Neutrophil (primary cell): ENCODE results near the gene TBC1D22A.

ENCODE experiments used
- H3K27ac ChIP-seq: fragments of 200-600 bp; sonication (generic); 2 replicates; pipeline ENCODE4 v1.5.1; 2016; ENCODE audit warnings: mild to moderate bottlenecking, moderate library complexity
- H3K27me3 ChIP-seq: fragments of 200-600 bp; sonication (generic); 2 replicates; pipeline ENCODE4 v1.6.0; 2016; ENCODE audit warnings: mild to moderate bottlenecking
- H3K36me3 ChIP-seq: fragments of 200-600 bp; sonication (generic); 2 replicates; pipeline ENCODE4 v1.5.1; 2017
- H3K4me1 ChIP-seq, 2 experiments: fragments of 200-600 bp in 1 of 2; sonication (generic) in 1 of 2; 1 replicate in 1 of 2; 2 replicates in 1 of 2; pipeline versions ENCODE4 v1.5.1 to v1.6.1; 2013 to 2016; ENCODE audit warnings: low read depth in 1 of 2, low read length in 1 of 2, mild to moderate bottlenecking in 1 of 2, moderate library complexity in 1 of 2; ENCODE audit not compliant: control insufficient read depth in 1 of 2, insufficient read depth in 1 of 2
- H3K4me3 ChIP-seq, 2 experiments: fragments of 200-600 bp in 1 of 2; sonication (generic) in 1 of 2; 1 replicate in 1 of 2; 2 replicates in 1 of 2; pipeline ENCODE4 v1.5.1; 2013 to 2016; ENCODE audit warnings: low read depth in 1 of 2, low read length in 1 of 2, mild to moderate bottlenecking in 1 of 2, moderate library complexity in 1 of 2
- H3K9me3 ChIP-seq: fragments of 200-600 bp; sonication (generic); 2 replicates; pipeline ENCODE4 v1.5.1; 2016
- TF ChIP-seq, protein P1 (sequence below): fragments of 200-600 bp; sonication (generic); IDR thresholded peaks from 2 replicates; pipeline ENCODE4 v1.5.1; 2016; ENCODE audit warnings: antibody characterized with exemption

Gene TBC1D22A

GRCh38 chr22:46896166-46896565 lies 133.7 kb downstream of the TBC1D22A start:
- TF ChIP-seq, protein P1, sequence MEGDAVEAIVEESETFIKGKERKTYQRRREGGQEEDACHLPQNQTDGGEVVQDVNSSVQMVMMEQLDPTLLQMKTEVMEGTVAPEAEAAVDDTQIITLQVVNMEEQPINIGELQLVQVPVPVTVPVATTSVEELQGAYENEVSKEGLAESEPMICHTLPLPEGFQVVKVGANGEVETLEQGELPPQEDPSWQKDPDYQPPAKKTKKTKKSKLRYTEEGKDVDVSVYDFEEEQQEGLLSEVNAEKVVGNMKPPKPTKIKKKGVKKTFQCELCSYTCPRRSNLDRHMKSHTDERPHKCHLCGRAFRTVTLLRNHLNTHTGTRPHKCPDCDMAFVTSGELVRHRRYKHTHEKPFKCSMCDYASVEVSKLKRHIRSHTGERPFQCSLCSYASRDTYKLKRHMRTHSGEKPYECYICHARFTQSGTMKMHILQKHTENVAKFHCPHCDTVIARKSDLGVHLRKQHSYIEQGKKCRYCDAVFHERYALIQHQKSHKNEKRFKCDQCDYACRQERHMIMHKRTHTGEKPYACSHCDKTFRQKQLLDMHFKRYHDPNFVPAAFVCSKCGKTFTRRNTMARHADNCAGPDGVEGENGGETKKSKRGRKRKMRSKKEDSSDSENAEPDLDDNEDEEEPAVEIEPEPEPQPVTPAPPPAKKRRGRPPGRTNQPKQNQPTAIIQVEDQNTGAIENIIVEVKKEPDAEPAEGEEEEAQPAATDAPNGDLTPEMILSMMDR: no peak
- Histone ChIP-seq H3K27ac (peak overlapping the region; percentile 41), H3K4me3 (no peak overlapping the region), H3K9me3 (no peaks in the 10 kb centered on the region), H3K36me3 (peaks cover 54% of the 10 kb centered on the region), H3K27me3 (no peaks in the 10 kb centered on the region), H3K4me1 (peaks cover 6 to 9% of the 10 kb centered on the region in 2 experiments)

DNA sequence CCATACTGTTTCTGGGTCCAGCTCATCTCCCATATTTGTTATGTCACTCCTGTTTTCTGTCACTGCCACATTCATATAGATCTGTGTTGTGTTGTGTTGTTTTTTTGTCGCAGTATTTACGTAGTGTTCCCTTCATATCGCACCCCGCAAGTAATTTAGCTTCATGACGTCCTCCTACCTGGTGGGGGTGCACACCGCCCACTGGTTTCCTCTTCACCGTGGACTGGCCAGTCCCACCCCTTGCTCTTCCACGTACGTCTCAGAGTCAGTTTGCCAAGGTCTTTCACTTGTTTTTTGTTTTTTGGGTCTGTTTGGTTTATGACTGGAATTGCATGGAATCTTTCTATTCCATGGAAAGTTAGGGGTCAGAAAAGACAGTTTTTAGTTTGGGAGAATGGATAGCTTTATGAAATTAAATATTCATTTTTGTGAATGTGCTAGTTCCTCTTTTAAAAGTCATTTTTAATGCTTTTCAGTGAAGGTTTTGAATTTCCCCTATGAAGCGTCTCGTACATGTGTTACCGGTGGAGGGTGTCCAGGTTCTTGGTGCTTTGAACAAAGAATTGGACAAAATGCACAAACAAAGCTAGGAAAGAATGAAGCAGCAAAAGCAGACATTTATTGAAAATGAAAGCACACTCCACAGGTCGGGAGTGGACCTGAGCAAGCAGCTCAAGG lies 134.3 kb downstream of the TBC1D22A start:
- H3K27me3 ChIP-seq: no peaks in the 10 kb centered on the region
- H3K36me3 ChIP-seq: peaks cover 49% of the 10 kb centered on the region
- H3K4me3 ChIP-seq: no peak overlapping the region
- H3K9me3 ChIP-seq: no peaks in the 10 kb centered on the region
- peaks cover 6 to 9% of the 10 kb centered on the region in 2 experiments for H3K4me1 ChIP-seq
- H3K27ac ChIP-seq: no peak overlapping the region
- TF ChIP-seq, protein P1: no peak

GRCh38 chr22:46897246-46897623 lies 134.8 kb downstream of the TBC1D22A start:
- TF ChIP-seq, protein P1: no peak
- Histone ChIP-seq H3K4me3 (no peak overlapping the region), H3K27me3 (no peaks in the 10 kb centered on the region), H3K27ac (no peak overlapping the region), H3K4me1 (peaks cover 6 to 9% of the 10 kb centered on the region in 2 experiments), H3K9me3 (no peaks in the 10 kb centered on the region), H3K36me3 (peaks cover 46% of the 10 kb centered on the region)

GRCh38 chr22:46900549-46900948 lies 138.1 kb downstream of the TBC1D22A start:
- no peaks in the 10 kb centered on the region for H3K27me3 ChIP-seq
- no peak overlapping the region for H3K27ac ChIP-seq
- no peak overlapping the region for H3K4me3 ChIP-seq
- TF ChIP-seq, protein P1: no peak
- H3K9me3 ChIP-seq: no peaks in the 10 kb centered on the region
- H3K4me1 ChIP-seq: peaks cover 6 to 9% of the 10 kb centered on the region in 2 experiments
- H3K36me3 ChIP-seq: peaks cover 30% of the 10 kb centered on the region

DNA sequence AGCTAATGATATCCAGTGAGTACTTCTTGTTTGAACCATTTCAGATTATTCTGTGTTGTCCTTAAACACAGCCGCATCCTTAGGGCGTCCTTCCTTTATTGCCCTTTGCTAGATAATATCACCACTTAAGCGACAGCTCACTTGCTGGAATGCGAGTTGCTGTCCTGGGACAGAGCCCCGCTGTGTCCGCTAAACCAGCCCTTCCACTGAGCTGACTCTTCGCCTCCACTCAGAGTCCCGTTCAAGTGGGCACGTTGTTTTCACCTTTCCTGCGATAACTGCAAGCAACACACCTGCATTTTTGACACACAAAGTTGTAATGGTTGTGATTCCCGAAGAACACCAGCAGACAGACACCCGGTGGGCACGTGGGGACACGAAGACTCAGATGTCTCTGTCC lies 140.0 kb downstream of the TBC1D22A start:
- no peak overlapping the region for H3K27ac ChIP-seq
- H3K4me3 ChIP-seq: no peak overlapping the region
- H3K27me3 ChIP-seq: no peaks in the 10 kb centered on the region
- peaks cover 20% of the 10 kb centered on the region for H3K36me3 ChIP-seq
- no peaks in the 10 kb centered on the region for H3K9me3 ChIP-seq
- peaks cover 6 to 9% of the 10 kb centered on the region in 2 experiments for H3K4me1 ChIP-seq
- TF ChIP-seq, protein P1: no peak
